Neural cell (in vitro differentiated cells): ENCODE data around the gene SKIDA1. TPM values are rescaled to one million over a fixed set of nuclear protein-coding genes. Genes with fewer than 3 reads are reported as not detected.

Experiments
- H2AFZ ChIP-seq: fragments of 200-600, 300-800 bp; sonication (generic), shearing (Covaris generic); 2 replicates; pipeline ENCODE4 v1.6.0; 2014; ENCODE audit warnings: low read depth, mild to moderate bottlenecking, antibody characterized with exemption, low read length, moderate library complexity
- H3F3A ChIP-seq: fragments of 200-600 bp; shearing (Covaris generic); 2 replicates; pipeline ENCODE4 v1.6.1; 2016; ENCODE audit warnings: mild to moderate bottlenecking, moderate library complexity, mixed read lengths, antibody characterized with exemption, low read length; ENCODE audit not compliant: insufficient read depth, poor library complexity, severe bottlenecking
- H3K27ac ChIP-seq: fragments of 200-600, 300-800 bp; sonication (generic), shearing (Covaris generic); 2 replicates; pipeline ENCODE4 v1.5.1; 2014; ENCODE audit warnings: mild to moderate bottlenecking, low read length, moderate library complexity
- H3K27me3 ChIP-seq: fragments of 300-800, 200-600 bp; sonication (generic), shearing (Covaris generic); 2 replicates; pipeline ENCODE4 v1.6.0; 2014; ENCODE audit warnings: mild to moderate bottlenecking, low read depth, low read length, moderate library complexity; ENCODE audit not compliant: insufficient read depth
- H3K36me3 ChIP-seq: fragments of 300-800, 200-600 bp; sonication (generic), shearing (Covaris generic); 2 replicates; pipeline ENCODE4 v1.5.1; 2014; ENCODE audit warnings: mild to moderate bottlenecking, antibody characterized with exemption, low read length, moderate library complexity; ENCODE audit not compliant: insufficient read depth
- H3K4me2 ChIP-seq: fragments of 300-800, 200-600 bp; sonication (generic), shearing (Covaris generic); 2 replicates; pipeline ENCODE4 v1.6.0; 2014; ENCODE audit warnings: mild to moderate bottlenecking, low read length
- H3K4me3 ChIP-seq: fragments of 300-800, 200-600 bp; sonication (generic), shearing (Covaris generic); 2 replicates; pipeline ENCODE4 v1.5.1; 2014; ENCODE audit warnings: mild to moderate bottlenecking, low read length, moderate library complexity
- H3K79me2 ChIP-seq: fragments of 200-600 bp; shearing (Covaris generic); replicated peaks from 2 replicates; pipeline ENCODE4 v1.6.0; 2014; ENCODE audit warnings: mild to moderate bottlenecking, low read length, moderate library complexity; ENCODE audit not compliant: insufficient read depth
- H3K9ac ChIP-seq: fragments of 300-800, 200-600 bp; sonication (generic), shearing (Covaris generic); 2 replicates; pipeline ENCODE4 v1.6.1; 2016; ENCODE audit warnings: mild to moderate bottlenecking, low read length, mixed read lengths
- H3K9me2 ChIP-seq: fragments of 200-600 bp; shearing (Covaris generic); 2 replicates; pipeline ENCODE4 v1.6.1; 2016; ENCODE audit warnings: mild to moderate bottlenecking, low read length, mixed read lengths; ENCODE audit not compliant: insufficient read depth
- H3K9me3 ChIP-seq: fragments of 200-600, 300-800 bp; sonication (generic), shearing (Covaris generic); 2 replicates; pipeline ENCODE4 v1.6.1; 2016; ENCODE audit warnings: mild to moderate bottlenecking, mixed run types, low read length, moderate library complexity, mixed read lengths
- H4K20me1 ChIP-seq: fragments of 200-600 bp; shearing (Covaris generic); 2 replicates; pipeline ENCODE4 v1.6.1; 2016; ENCODE audit warnings: mild to moderate bottlenecking, mixed run types; ENCODE audit not compliant: insufficient read depth
- EP300 ChIP-seq: fragments of 450-650 bp; conservative IDR thresholded peaks from 2 replicates; pipeline ENCODE4 v1.6.1; 2014; ENCODE audit warnings: antibody characterized with exemption, mild to moderate bottlenecking, moderate library complexity; ENCODE audit not compliant: poor library complexity, severe bottlenecking
- EZH2 ChIP-seq: fragments of 200-600, 300-800 bp; shearing (Covaris generic), sonication (generic); IDR thresholded peaks from 2 replicates; pipeline ENCODE4 v1.6.1; 2014; ENCODE audit warnings: antibody characterized with exemption, low read length, borderline replicate concordance, mild to moderate bottlenecking; ENCODE audit not compliant: insufficient read depth, poor library complexity, severe bottlenecking
- MXI1 ChIP-seq: fragments of 450-650 bp; conservative IDR thresholded peaks from 2 replicates; pipeline ENCODE4 v1.6.1; 2014; ENCODE audit warnings: antibody characterized with exemption, mild to moderate bottlenecking; ENCODE audit not compliant: poor library complexity, severe bottlenecking
- POLR2AphosphoS5 ChIP-seq: IDR thresholded peaks from 2 replicates; pipeline ENCODE4 v1.6.1; 2012
- RAD21 ChIP-seq: fragments of 450-650 bp; conservative IDR thresholded peaks from 2 replicates; pipeline ENCODE4 v1.6.1; 2014; ENCODE audit warnings: antibody characterized with exemption, mild to moderate bottlenecking, moderate library complexity
- SMC3 ChIP-seq: fragments of 450-650 bp; conservative IDR thresholded peaks from 2 replicates; pipeline ENCODE4 v1.6.1; 2014; ENCODE audit warnings: antibody characterized with exemption, mild to moderate bottlenecking, moderate library complexity; ENCODE audit not compliant: poor library complexity
- TAF1 ChIP-seq: IDR thresholded peaks from 2 replicates; pipeline ENCODE4 v1.6.1; 2012; ENCODE audit warnings: low read depth
- polyA plus RNA-seq: library from polyadenylated mRNA; depleted of rRNA; stranded (reverse); fragments of >200 nt; gene quantifications from 2 replicates; pipeline ENCODE4 v1.2.3, GENCODE V29; 2014
- TF ChIP-seq, protein P1 (sequence below): fragments of 450-650 bp; IDR thresholded peaks from 2 replicates; pipeline ENCODE4 v1.5.1; 2014; ENCODE audit warnings: antibody characterized with exemption, mild to moderate bottlenecking, moderate library complexity; ENCODE audit not compliant: poor library complexity, severe bottlenecking
- TF ChIP-seq, protein P2 (sequence below): IDR thresholded peaks from 2 replicates; pipeline ENCODE4 v1.6.1; 2012; ENCODE audit warnings: borderline replicate concordance

Gene SKIDA1
- polyA plus RNA-seq, 1 donor from 2014 or later, result 3.7 TPM

DNA sequence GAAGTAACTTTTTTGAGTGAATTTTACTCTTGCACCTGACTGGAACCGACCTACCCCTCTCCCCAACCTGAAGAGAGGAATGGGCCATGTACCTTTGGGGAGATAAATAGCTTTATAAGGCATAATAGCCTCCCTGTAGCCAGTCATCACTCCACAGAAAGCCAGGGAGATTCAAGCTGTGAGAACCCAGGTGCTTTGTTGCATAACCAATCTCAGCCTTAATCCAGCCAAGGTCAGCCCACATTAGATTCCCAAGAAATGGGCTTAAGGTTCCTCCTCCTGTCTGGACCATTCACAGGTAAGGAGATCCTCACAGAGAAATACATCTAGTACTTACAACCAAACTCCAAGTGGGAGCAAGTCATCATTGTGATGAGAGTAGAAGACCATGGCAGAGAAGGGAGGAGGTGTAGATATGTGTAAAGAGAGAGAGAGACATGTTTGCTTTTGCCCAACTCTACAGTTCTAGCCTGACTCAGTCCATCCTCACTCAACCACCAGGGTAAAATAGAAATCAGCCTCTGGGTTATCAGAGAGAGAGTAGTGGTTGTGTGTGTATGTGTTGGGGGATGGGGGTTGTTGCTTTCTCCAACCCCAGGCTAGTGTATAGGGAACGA is 23.6 kb downstream of the SKIDA1 start:
- Histone ChIP-seq H3F3A (no peaks in the 10 kb centered on the region), H2AFZ (no peak overlapping the region), H3K4me2 (no peak overlapping the region), H3K79me2 (peaks cover 80% of the 10 kb centered on the region), H3K4me3 (no peak overlapping the region), H3K9me3 (no peaks in the 10 kb centered on the region), H3K27ac (no peak overlapping the region), H4K20me1 (no peaks in the 10 kb centered on the region), H3K27me3 (peaks cover 58% of the 10 kb centered on the region), H3K9me2 (no peaks in the 10 kb centered on the region), H3K9ac (no peak overlapping the region), H3K36me3 (no peaks in the 10 kb centered on the region)
- TF ChIP-seq, protein P1, sequence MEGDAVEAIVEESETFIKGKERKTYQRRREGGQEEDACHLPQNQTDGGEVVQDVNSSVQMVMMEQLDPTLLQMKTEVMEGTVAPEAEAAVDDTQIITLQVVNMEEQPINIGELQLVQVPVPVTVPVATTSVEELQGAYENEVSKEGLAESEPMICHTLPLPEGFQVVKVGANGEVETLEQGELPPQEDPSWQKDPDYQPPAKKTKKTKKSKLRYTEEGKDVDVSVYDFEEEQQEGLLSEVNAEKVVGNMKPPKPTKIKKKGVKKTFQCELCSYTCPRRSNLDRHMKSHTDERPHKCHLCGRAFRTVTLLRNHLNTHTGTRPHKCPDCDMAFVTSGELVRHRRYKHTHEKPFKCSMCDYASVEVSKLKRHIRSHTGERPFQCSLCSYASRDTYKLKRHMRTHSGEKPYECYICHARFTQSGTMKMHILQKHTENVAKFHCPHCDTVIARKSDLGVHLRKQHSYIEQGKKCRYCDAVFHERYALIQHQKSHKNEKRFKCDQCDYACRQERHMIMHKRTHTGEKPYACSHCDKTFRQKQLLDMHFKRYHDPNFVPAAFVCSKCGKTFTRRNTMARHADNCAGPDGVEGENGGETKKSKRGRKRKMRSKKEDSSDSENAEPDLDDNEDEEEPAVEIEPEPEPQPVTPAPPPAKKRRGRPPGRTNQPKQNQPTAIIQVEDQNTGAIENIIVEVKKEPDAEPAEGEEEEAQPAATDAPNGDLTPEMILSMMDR, result no peak
- no peak for TF ChIP-seq RAD21
- no peak for TF ChIP-seq EP300
- no peak for TF ChIP-seq EZH2
- no peak for TF ChIP-seq SMC3
- no peak for TF ChIP-seq POLR2AphosphoS5
- TF ChIP-seq, protein P2, sequence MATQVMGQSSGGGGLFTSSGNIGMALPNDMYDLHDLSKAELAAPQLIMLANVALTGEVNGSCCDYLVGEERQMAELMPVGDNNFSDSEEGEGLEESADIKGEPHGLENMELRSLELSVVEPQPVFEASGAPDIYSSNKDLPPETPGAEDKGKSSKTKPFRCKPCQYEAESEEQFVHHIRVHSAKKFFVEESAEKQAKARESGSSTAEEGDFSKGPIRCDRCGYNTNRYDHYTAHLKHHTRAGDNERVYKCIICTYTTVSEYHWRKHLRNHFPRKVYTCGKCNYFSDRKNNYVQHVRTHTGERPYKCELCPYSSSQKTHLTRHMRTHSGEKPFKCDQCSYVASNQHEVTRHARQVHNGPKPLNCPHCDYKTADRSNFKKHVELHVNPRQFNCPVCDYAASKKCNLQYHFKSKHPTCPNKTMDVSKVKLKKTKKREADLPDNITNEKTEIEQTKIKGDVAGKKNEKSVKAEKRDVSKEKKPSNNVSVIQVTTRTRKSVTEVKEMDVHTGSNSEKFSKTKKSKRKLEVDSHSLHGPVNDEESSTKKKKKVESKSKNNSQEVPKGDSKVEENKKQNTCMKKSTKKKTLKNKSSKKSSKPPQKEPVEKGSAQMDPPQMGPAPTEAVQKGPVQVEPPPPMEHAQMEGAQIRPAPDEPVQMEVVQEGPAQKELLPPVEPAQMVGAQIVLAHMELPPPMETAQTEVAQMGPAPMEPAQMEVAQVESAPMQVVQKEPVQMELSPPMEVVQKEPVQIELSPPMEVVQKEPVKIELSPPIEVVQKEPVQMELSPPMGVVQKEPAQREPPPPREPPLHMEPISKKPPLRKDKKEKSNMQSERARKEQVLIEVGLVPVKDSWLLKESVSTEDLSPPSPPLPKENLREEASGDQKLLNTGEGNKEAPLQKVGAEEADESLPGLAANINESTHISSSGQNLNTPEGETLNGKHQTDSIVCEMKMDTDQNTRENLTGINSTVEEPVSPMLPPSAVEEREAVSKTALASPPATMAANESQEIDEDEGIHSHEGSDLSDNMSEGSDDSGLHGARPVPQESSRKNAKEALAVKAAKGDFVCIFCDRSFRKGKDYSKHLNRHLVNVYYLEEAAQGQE, result no peak
- TF ChIP-seq MXI1, result no peak
- no peak for TF ChIP-seq TAF1

DNA sequence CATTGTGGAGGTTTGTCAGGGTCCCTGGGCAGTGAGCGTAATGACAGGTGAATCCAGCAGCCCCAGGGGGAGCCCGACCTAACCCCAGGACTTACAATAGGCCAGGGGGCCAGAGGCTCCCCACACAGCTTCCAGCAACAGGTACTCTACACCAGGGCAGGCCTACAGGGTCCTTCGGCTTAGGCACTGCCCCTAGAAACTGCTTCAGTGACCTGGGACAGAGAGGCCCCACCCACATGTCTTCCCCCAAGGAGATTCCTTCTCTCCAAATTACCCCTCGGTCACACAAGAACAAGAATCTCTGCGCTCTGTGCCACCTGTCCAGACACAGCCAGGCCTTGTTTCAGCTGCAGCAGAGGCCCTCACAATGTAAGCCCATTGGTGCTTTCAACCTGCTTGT is 24.4 kb downstream of the SKIDA1 start:
- Histone ChIP-seq H3K79me2 (peaks cover 73% of the 10 kb centered on the region), H3K27me3 (peaks cover 50% of the 10 kb centered on the region), H3K4me2 (no peak overlapping the region), H3F3A (no peaks in the 10 kb centered on the region), H2AFZ (no peak overlapping the region), H3K9me2 (no peaks in the 10 kb centered on the region), H3K27ac (no peak overlapping the region), H3K9ac (no peak overlapping the region), H3K9me3 (no peaks in the 10 kb centered on the region), H3K4me3 (no peak overlapping the region), H4K20me1 (no peaks in the 10 kb centered on the region), H3K36me3 (no peaks in the 10 kb centered on the region)
- TF ChIP-seq POLR2AphosphoS5 (no peak), EP300 (no peak), TAF1 (no peak), EZH2 (no peak), SMC3 (no peak), RAD21 (no peak), MXI1 (no peak)
- TF ChIP-seq, protein P1, result no peak
- TF ChIP-seq, protein P2, result no peak
